Islet precursor cell (in vitro differentiated cells): ENCODE measurements around the gene FLCN.
A peak's percentile ranks its signal among the peaks of the same experiment; 100 is the strongest.
"Not testable (repeated sequence)": the region's sequence is repeated elsewhere in the genome, so short reads cannot be mapped to it uniquely, and the experiment has no call there.

Source experiments
- DNase-seq: peaks from one replicate; pipeline ENCODE4 v3.0.0-alpha.2; 2018

FLCN gene

DNA sequence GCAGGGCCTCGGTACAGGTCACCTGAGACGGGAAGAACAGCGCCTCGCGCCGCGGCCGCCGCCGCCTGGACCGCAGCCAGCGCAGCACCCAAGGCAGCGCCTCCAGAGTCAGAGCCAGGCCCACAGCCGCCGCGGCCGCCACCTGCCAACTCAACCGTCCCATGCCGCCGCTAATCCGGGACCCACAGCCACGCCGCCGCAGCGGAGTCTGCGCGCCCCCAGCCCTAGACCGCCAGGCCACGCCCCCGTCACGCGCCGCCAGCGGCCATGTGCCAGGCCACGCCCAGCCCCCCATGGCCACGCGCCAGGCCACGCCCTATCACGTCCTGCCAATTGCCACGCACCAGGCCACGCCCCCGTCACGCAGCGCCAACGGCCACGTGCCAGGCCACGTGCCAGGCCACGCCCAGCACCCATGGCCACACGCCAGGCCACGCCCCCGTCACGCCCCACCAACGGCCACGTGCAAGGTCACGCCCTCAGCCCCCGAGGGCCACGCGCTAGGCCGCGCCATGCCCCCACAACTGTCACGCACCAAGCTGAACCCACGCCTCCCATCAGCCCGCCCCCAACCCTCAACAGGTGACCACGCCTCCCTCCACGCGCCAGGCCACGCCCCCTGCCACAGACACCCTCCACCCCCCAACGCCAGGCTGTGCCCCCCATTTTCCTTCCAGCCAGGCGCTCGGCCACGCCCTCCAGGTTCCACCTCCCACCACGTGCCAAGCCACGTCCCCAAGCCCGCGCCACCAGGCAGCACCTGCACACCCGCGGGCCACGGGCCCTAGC lies 30.6 kb downstream of the FLCN start, which contains the start of gene PLD6:
TSS of gene PLD6 (minus strand) at position 210 of the 789 bp plus-strand sequence. CDS start at position 163, 47 bp downstream.
- DNase-seq = no peak

DNA sequence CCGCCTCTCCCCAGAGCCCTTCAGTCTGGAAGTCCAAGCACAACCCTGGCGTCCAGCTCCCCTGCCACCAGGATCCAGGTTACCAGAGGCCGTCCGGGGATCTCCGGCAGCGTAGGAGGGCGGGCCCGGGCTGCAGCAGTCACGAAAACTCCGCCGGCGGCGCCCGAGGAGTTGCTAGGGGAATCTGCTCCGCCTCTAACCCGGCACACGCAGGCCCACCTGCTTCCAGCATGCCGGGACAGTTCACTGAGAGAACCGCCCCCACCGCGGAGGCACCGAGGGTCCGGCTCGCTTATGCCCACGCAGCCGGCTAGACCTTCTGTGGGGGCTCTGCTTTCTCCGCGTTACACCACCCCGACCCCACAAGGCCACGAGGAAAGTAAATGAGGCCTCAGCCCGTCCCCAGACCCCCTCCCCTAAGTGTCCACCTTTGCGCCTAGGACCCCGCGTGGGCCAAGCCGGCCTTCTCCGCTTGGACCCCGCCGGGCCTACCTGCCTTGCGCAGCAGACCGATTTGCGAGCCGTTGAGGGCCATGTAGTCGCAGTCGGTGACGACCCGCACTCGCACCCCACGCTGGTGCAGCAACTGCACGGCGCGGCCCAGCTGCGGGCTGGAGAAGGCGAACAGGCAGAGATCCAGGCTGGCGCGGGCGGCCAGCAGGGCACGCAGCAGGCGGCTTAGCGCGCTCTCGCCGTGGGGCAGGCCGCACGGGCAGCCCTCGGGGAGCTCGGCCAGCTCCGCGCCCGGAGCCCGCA lies 31.4 kb downstream of the FLCN start:
- no peak for DNase-seq

DNA sequence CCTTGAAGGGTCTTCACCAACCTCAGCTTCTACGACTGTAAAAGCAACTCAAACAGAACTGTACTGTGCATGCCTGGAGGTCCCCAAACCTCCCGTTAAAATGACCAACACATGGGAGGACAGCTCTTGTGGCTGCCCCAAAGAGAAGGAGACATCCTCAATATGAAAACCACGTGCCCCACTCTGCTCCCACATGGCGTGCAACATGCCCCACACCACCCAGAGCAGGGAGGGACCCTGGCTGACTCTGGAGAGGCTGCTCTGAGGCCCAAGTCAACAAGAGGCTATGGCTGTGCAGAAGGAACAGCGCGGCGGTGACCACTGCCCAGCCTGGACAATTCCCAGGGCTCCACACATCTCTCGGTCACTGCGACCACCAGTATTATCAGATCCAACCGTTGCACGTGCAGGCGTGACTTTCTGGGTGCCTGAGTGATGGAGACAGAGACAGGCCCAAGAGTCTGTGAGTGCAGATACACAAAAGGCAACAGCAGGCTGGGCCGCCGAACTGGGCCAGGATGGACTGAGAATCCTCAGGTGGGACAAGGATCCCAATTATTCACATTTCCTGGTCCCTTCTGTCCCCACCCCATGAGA lies 32.2 kb downstream of the FLCN start:
- no peak for DNase-seq

DNA sequence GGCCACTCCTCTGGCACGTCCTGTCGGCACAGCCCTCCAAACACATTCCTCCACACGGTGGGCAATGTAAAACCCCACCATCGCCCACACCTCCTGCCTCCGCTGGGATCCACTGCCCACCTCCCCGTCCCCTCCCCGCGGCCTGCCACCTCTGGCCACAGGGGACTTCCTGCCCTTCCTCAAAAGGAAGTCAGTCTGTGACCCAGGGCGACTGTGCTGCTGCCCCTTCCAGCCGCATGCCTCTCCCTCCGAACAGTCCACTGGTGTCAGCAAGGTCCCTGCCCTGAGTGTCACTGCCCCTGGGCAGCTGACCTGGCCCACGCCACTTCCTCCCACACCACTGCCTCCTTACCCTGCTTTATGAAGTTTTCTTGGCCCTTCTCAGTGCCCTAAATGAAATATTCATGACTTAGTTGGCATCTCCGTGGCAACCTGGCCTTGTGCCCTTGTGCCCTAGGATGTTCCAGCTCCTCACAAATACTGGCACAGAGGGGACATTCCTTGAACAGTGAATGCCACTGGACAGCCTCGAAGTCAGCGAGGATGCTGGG lies 32.9 kb downstream of the FLCN start:
- DNase-seq = no peak

DNA sequence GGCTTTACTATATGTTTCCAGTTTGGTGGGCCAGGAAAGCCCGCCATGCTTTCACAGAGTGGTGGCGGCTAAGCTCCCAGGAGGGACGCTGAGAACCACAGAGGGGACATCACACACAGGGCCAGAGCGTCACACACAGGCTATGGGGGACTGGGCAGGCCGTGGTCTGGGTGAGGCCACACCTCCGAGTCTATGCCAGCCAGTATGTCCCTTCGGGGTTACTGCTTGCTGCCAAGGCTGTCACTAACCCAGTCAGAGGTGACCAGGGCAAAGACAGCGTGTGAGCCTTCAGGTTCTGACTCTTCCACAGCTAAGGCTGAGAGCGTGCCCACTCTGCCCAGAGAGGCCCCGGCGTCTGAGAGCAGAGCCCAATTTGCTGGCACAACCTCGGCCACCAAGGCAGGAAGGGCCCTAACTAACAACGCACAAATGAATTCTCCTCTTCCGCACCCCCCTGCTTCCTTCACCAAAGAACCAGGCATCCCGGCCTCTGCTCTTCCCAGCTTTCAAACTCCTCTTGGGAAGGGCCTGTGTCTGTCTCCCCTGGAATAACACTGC lies 33.7 kb downstream of the FLCN start:
- no peak for DNase-seq

DNA sequence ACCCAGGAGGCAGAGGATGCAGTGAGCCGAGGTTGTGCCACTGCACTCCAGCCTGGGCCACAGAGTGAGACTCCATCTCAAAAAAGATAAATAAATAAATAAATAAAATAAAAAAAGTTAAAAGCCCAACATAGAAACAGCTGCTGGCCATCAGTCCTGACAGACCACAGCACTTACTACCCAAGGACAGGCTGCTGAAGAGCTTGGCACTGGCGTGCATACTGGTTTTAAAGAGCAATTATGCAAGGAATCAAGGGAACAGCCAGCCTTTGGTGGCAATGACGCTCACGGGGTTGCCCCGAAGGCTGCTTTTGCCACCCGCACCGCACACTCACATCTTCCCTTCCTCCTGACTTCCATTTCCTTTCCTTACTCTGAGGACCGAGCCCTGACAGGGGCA lies 35.1 kb downstream of the FLCN start:
- no peak for DNase-seq

DNA sequence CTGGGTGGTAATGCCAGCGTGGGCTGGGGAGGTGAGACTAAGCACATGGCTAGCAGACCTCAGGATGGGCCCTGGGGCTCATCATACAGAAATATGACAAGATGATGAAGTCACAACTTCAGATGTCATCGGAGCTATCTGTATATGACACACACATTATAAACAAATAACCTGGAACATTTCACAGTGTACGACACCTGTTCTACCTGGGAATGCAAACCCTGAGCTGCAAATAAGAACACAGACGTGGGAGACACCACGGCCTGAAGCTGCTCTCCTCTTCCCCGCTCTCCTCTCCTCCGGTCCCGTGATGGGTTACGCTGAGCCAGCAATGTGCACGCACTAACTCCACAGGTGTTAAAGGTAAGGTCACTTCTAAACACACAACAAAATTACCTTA lies 35.7 kb downstream of the FLCN start:
- DNase-seq = no peak

DNA sequence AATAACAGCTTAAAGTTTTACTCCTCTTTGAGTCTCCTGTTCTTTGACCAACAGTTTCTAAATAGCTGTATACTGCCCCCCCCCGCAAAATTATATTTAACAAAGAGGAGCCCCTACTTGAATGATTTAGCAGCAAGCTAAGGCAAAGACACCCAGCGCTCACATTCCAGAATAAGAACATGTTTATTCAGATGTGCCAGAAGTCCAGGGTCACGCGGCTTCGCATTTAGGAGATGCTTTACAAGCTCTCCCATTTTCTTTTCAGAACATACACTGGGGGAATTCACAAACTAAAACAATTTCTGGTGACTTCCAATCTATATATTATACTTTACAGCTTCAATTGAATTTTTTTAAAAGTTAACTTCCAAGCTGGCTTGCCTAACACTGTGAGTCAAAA lies 36.1 kb downstream of the FLCN start:
- no peak for DNase-seq

DNA sequence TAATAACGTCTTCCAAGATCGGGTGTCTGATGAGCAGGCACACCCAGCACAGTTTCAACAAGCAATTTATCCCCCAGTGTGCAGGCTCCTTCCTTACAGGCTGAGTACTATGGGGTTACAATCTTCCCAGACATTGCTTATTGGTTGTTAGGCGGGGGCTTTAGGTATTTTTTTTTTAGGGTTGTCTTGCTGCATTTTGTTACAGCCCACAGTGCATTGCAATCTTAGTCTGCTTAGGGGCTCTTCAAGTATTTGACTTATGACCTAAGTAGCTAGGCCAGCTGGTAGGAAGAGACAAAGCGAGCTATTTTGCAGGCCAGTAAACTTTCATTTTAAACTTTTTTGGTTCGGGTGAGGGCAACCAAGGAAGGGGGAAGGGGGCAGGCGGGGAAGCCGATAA lies 36.7 kb downstream of the FLCN start:
- peak; percentile 45 for DNase-seq

DNA sequence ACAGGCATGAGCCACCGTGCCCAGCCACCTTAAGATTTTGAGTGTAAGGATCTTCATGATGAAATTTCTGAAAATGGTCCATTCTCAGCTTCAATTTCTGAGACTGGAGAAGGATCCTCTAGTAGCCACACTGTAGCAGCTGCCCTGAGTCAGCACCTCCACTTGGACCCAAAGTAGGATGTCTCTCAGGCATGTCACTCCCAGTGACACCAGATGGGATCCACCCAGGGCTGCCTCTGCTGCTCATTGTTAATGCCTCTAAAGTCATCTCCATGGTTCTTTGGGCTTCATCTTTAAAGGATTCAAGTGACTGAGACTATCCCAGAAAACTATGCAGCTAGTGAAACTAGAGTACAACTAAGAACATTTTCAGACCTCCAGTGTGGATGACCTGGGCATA lies 38.7 kb downstream of the FLCN start:
- DNase-seq = no peak

DNA sequence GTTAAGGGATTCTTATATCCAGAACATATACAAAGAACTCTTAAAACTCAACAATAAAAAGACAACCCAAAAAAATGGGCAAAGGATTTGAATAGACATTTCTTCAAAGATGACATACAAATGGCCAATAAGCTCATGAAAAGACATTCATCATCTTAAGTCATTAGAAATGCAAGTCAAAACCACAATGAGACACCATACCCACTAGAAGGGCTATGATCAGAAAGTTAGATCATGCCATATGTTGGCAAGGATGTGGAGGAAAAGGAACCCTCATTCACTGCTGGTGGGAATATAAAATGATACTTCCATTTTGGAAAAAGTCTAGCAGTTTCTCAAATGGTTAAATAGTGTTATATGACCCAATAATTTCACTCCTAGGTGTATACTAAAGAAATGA lies 40.2 kb downstream of the FLCN start:
- no peak for DNase-seq

DNA sequence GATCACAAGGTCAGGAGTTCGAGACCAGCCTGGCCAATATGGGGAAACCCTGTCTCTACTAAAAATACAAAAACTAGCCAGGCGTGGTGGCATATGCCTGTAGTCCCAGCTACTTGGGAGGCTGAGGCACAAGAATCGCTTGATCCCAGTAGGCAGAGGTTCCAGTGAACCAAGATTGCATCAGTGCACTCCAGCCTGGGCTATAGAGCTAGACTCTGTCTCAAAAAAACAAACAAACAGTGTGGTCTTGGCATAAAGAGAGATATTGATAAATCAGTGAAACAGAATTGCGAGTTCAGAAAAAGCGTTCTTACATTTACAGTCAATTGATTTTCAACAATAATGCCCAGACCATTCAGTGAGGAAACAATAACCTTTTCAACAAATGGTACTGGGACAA lies 41.5 kb downstream of the FLCN start:
- not testable (repeated sequence) for DNase-seq

DNA sequence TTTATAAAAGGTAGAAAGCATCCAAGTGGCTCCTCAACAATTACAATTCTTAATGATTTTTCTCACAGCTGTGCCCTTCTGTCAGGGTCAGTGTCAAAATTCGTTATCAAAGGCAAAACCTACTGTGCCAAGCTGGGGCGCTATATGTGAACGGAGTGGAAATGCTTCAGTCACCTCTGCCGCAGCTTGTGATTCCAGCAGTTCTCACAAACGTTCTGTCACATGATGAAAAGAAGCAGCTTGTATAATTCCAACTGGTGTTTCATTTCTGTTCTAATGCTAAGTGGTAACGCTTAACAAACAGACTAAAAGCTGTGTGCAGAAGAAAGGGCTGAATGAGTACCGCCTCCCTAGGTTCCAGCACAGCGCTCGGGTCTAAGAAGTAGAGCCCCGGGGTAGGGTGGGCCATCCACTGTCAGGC lies 45.0 kb downstream of the FLCN start:
- DNase-seq = no peak

DNA sequence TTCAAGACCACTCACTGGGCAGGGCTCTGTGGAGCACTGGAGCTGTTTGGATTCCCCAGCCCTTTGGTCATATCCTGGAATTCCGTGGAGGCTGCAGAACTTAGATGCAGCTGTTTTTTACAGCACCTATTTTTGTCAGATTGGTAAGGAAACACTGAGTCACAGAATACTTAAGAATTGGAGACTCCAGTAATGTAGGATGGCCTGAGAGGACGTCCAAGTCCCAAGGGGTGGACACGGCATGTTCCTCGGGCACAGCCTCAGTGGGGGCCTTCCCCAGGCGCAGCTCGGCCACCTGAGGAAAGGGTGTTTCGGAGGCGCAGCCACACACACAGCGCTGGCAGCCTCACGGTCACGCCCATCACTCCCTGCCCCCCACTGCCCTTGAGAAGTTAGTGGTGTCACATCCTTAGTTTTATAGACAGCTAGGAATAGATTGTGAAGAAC lies 45.6 kb downstream of the FLCN start:
- DNase-seq = peak; percentile 90

DNA sequence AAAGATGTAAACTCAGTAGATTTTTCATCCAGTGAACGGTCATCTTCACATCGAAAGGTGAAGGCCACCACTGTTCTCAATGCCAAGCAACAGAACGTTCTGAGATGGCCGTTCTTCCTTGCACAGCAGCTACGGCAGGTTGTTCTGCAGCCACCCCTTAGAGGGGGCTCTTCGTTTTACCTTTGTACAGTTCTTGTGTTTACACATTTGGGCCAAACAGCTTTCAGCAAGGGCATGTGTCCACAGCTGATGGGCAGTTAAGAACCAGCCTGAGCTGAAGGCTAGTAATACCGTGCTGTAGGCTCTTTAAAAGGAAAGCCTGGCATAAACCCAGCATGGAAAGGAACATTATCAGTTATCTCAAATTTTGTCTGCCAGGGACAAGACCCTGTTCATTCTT lies 46.8 kb downstream of the FLCN start:
- no peak for DNase-seq

DNA sequence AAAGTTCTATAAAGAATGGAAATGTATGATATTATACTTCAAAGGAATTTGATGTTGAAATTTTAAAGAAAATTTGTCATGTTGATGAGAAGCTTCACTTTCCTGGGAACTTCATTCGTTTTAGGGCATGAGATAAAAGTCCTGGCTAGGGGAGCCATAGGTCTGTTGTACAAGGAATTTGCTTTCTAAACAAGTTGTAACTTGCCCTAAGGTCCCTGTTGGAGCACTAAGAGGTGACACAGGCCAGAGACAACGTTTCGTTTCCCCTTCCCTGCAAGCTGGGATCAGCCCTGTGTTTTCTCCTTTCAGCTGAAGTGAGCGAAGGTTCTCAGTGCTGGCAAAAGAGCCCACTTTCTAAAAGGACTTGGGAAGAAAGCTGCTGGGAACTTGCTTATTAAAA lies 47.4 kb downstream of the FLCN start:
- no peak for DNase-seq

DNA sequence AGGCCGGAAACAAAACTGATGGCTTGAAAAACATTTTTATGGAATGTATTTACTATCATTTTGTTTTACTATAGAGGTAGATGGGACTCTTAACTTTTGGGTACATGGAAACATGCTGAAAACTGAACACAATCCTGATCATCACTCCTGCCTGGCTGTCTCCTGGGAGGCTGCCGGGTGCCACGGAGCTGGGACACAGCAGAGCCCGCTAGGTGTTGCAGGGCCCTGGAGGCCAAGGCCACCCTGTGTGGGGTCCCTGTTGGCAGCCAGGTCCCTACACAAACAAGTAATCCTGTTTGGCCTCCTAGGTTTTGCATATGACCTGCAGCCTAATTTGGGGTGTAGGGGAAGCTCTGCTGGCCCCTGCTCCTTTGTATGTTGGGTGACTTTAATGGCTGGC lies 48.4 kb downstream of the FLCN start:
- no peak for DNase-seq

DNA sequence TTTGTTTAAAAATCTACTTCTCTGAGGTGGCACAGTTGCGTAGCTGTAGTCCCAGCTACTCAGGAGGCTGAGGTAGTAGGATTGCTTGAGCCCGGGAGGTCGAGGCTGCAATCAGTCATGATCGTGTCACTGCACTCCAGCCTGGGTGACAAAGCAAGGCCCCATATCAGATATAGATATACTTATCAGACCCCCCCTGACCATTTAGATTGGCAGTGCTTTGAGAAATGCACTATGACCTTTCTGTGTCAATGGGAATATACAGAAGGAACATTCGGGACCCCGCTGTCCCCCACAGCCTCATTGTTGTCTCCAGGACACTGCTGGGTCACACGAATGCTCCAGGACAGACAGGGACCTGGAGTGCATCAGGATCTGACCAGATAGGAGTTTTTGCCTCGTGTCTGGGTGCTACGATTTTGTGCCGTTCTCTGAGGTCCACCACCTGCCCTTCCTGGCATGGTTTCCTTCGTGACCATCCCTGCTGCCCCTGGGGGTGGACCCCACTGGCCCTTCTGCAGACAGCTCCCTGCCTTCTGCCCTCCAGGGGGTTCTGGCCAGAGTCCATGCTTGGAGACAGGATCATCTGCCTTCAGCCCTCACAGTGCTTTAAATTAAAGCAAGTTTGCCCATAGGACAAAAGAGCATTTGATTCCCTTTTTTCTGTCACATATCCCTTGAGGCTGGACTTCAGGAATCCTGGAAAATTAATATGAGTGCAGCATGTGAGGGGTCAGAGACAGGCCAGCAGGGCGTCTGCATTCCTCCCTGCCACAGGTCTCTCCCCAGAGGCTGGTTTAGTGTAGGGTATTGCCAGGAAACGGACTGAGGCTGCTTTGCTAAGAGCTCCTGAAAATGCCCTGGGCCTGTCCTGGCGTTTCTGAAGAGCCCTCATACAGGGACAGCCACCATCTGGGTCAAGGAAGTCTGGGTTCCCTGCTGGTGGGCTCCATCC lies 50.1 kb downstream of the FLCN start:
- DNase-seq = no peak

DNA sequence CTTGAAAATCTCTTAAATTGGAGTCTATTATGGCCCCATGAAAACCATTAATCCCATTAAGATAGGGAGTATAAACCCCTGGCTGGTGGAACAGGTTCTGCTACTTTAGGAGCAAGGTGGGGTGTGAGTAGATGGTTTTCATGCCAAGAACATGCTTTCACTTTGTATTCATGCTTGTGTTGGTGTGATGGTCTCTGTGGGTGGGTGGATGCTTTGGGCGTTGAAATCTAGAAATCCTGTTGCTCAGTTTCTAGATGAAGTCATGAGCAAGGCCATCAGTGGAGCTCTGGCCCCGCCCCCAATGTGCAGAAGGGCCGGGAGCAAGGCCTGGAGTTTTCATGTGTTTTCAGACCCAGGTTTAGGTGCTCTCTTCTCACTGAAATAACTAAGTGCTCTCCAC lies 50.9 kb downstream of the FLCN start:
- DNase-seq = no peak

DNA sequence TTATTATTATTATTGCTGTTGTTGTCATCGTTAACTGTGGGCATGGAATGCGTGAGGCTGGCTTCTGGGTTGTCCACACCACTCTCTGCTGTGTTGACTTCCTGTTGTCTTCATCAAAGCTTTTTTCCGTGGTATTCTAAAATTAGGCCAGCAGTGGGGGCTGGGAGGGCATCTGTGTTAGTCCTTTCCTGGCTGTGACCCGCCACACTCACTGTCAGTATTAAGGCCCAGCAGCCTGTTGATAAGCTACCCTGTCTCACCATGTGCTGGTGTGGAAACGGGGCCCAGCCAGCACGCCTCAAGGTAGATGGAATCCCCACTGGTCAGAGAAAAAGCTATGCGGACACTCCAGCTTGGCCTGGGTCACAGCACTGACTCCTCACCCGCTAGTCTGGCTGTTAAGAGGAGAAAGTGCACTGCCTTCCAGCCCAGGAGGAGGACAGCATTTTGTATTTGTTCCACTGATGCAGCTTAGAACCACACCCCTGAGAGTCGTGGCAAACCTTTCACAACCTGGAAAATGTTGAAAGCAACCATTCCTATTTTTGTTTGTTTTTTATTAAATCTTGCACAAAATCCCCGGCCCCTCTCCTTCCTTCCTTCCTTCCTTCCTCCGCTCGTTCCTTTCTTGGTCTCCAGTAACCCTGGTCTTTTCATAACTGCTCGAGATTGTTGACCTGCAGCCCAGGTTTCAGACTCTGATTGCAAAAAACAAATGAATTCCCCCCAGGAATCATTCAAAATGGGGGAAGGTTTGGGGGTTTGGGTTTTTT lies 51.8 kb downstream of the FLCN start:
- DNase-seq = not testable (repeated sequence)

DNA sequence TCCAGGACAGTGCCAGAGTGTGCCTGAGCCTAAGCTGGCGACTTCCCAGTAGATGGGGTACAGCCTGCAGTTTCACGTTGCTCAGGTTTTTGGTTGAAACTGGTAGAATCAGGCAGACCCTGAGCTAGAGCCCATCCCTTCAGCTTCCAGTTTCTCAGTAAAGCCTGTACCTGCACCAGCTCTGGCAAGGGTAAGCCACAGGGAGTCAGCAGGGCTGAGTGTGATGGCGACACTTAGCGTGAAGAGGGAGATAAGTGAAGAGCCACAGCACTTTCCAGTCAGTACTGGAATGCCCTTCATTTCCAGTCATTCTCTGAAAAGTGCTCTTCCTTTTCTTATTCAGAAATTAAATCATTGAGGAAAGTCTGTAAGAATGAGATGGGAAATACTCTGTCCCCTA lies 53.2 kb downstream of the FLCN start:
- DNase-seq = no peak
